Left lung (tissue), 10 donors: ENCODE measurements around the gene SLC45A3. TPM values are rescaled to one million over a fixed set of nuclear protein-coding genes. Genes with fewer than 3 reads are reported as not detected.

ENCODE experiments used
- ATAC-seq: fragments of 200-7000 bp; cut with Tn5 transposase; one replicate; pipeline ENCODE4 v1.9.1; 2020; ENCODE audit warnings: moderate library complexity
- DNase-seq, 4 donors: peaks; one replicate each; pipeline ENCODE4 v3.0.0-alpha.2; 2013 to 2020
- H3K27ac ChIP-seq, 2 donors: fragments of 200-600 bp; sonication (generic) in 1 of 2; one replicate each; pipeline versions ENCODE4 v1.5.0 to v1.8.0; 2020 to 2021
- H3K27me3 ChIP-seq, 2 donors: fragments of 200-600 bp; sonication (generic) in 1 of 2; one replicate each; pipeline versions ENCODE4 v1.5.0 to v1.8.0; 2020 to 2021
- H3K36me3 ChIP-seq, 2 donors: fragments of 200-600 bp; sonication (generic) in 1 of 2; one replicate each; pipeline versions ENCODE4 v1.5.0 to v1.8.0; 2020 to 2021
- H3K4me1 ChIP-seq, 2 donors: fragments of 200-600 bp; one replicate each; pipeline ENCODE4 v1.8.0; 2021
- H3K4me3 ChIP-seq, 2 donors: fragments of 200-600 bp; sonication (generic) in 1 of 2; one replicate each; pipeline versions ENCODE4 v1.5.0 to v1.8.0; 2020 to 2021; ENCODE audit warnings: mild to moderate bottlenecking in 1 of 2
- H3K9me3 ChIP-seq, 2 donors: fragments of 200-600 bp; sonication (generic) in 1 of 2; one replicate each; pipeline versions ENCODE4 v1.5.0 to v1.8.0; 2020 to 2021
- CTCF ChIP-seq, 2 donors: fragments of 200-600 bp; sonication (generic) in 1 of 2; IDR thresholded peaks; one replicate each; pipeline versions ENCODE4 v1.5.0 to v1.8.0; 2021; ENCODE audit warnings: antibody characterized with exemption in 2 of 2
- intact Hi-C, 2 donors: fragments of 100-400 bp; cut with DNase I; formaldehyde crosslinking; loops; one replicate each; pipeline versions ENCODE4 v1.11.2 to v1.14.2; 2022
- polyA plus RNA-seq, 6 donors: library from polyadenylated mRNA; unstranded; fragments of 120-200 nt; gene quantifications; one replicate each; pipeline ENCODE4 v1.2.1, GENCODE V29; 2013; ENCODE audit not compliant: insufficient read length in 6 of 6
- total RNA-seq, 2 donors: library from RNA; stranded (reverse); fragmentation: NEBNext Ultra II Directional; extraction: Animal tissue kit (Norgen Biotek cat#: 25700); gene quantifications; one replicate each; pipeline ENCODE4 v1.2.1, GENCODE V29; 2021
- donor health status: DM: no; HTN: yes; CAD: no.
- donor health status: DM: no; HTN: no; CAD: no.

The SLC45A3 gene
- total and polyA plus RNA-seq, 8 donors, result 4.1 to 10.7 (median 7.8) TPM

DNA sequence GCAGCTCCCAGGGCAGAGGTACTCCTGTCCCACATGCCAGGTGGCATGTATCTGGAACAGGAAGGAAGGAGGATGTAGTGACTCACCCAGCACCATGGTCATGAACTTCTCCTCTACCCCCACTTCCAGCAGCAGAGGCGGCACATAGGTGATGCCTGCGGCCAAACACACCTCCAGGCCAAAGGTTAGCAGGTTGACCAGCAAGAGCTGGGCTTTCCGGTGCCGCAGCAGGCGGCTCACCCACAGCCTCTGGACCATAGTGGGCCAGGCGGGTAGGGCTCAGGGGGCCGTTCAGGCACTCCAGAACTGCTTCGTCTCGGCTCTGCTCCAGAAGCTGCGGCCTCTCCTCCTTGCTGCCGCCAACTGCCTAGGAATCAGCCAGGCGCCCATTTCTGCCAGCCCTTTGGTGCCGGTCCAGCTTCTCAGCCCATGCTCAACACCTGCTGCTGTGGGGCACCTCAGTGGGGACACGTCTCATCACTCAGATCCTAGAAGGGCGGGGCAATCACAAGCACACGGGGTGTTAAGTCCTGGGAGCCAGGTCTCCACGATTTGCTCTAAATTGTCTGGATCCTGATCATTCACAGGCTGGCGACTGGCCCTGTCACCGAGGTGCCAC lies 15.8 kb downstream of the SLC45A3 start:
- DNase-seq, result no peak
- intact Hi-C loops, result loop anchor here in 1 of 2 donors (10.0 kb wide), 1 partner anchor 50 kb away; no protein-coding TSS in a partner anchor
- Histone ChIP-seq H3K27me3 (no peaks in the 10 kb centered on the region), H3K27ac (no peak overlapping the region), H3K9me3 (no peaks in the 10 kb centered on the region), H3K36me3 (no peaks in the 10 kb centered on the region), H3K4me1 (peaks cover 0 to 16% of the 10 kb centered on the region in 2 donors), H3K4me3 (no peak overlapping the region)
- ATAC-seq, result no peak
- TF ChIP-seq CTCF (IDR thresholded peaks at IDR 0.05), result no peak

DNA sequence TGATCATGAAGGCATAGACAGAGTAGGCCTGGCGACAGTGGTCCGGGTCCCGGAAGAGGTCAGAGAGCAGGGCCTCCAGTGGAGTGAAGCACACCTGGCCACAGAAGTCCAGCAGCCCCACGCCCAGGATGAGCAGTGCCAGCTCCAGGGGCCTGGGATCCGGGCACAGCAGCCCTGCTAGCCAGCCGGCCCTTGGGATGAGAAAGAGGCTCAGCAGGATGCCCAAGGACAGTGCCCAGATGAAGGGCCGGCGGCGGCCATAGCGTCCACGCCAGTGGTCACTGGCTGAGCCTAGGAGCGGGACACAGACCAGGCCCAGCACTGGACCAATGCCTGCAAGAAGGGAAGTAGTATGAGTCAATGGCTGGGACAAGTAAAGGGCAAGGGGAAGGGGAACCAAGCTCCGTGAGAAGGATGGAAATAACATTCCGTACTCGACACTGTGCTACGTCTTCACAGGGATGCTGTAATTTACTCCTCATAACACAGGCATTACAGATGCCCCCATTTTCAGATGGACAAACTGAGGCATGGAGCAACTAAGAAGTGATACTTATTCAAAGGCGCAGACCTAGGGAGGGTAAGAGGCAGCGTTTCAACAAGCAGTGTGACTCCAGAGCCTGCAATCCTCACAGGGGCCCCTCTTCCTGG lies 16.9 kb downstream of the SLC45A3 start:
- no peak overlapping the region for H3K27ac ChIP-seq
- H3K9me3 ChIP-seq, result no peaks in the 10 kb centered on the region
- no peaks in the 10 kb centered on the region for H3K27me3 ChIP-seq
- no peak for DNase-seq
- intact Hi-C loops, result loop anchor here in 1 of 2 donors (10.0 kb wide), 1 partner anchor 51 kb away; no protein-coding TSS in a partner anchor
- peaks cover 3 to 14% of the 10 kb centered on the region in 2 donors for H3K4me1 ChIP-seq
- no peak overlapping the region for H3K4me3 ChIP-seq
- TF ChIP-seq CTCF (IDR thresholded peaks at IDR 0.05), result no peak
- no peak for ATAC-seq
- H3K36me3 ChIP-seq, result no peaks in the 10 kb centered on the region

DNA sequence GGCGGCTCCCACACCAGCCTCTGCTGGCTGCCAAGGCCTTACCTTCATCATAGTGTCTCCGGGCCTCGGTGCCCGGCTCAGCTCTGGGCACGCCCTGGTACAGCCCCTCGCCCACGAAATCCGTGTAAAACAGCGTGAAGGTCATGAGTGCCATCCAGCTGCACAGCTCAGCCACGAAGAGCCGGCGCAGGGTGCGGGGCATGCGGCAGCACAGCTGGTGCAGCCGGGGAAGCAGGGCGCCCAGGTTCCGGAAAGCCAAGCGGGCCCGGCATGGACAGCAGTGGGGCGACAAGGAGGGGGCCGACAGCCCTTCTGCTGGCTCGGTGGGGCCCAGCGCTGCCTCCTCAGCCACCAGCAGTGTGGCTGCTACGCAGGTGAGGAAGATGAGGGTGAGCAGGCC lies 17.5 kb downstream of the SLC45A3 start:
- DNase-seq, result no peak
- Histone ChIP-seq H3K4me1 (peaks cover 3 to 14% of the 10 kb centered on the region in 2 donors), H3K36me3 (no peaks in the 10 kb centered on the region), H3K4me3 (no peak overlapping the region), H3K27ac (no peak overlapping the region), H3K9me3 (no peaks in the 10 kb centered on the region), H3K27me3 (no peaks in the 10 kb centered on the region)
- intact Hi-C loops, result loop anchor here in 1 of 2 donors (10.0 kb wide), 1 partner anchor 52 kb away; no protein-coding TSS in a partner anchor
- TF ChIP-seq CTCF (IDR thresholded peaks at IDR 0.05), result no peak
- ATAC-seq, result no peak

DNA sequence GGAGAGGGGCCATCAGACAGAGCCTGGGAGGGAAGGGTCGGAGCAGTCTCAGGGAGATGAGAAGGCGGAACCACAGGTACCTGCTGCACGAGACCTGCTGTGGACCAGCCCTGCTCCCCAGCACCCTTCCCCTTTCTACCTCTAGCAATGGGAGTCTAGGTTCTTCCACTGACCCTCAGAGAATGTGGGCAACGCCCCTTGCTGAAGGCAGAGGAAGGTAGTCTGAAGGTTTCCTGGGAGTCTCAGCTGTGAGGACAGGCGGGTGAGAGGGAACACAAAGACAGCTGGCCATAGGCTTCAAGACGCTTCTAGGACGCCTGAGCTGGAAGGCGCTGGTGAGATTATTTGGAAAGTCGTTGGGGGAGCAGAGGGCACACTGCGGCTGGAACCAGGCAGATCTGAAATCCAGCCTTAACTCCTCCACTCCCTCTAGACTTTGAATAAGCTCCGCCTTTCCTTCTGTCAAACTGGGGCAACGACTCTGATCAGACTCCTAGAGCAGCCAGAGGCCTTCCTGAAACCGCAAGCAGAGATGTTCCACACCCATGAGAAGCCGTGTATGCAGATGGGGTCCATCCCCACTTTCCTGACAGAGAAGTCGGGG lies 18.1 kb downstream of the SLC45A3 start:
- H3K4me1 ChIP-seq, result peaks cover 3 to 14% of the 10 kb centered on the region in 2 donors
- no peaks in the 10 kb centered on the region for H3K9me3 ChIP-seq
- DNase-seq (no peak), ATAC-seq (no peak)
- H3K27ac ChIP-seq, result no peak overlapping the region
- TF ChIP-seq CTCF (IDR thresholded peaks at IDR 0.05), result no peak
- H3K4me3 ChIP-seq, result no peak overlapping the region
- no peaks in the 10 kb centered on the region for H3K27me3 ChIP-seq
- intact Hi-C loops, result loop anchor here in 1 of 2 donors (10.0 kb wide), 1 partner anchor 53 kb away; no protein-coding TSS in a partner anchor
- H3K36me3 ChIP-seq, result no peaks in the 10 kb centered on the region
